ENCODE measurements around the gene MST1.
A peak's percentile ranks its signal among the peaks of the same experiment; 100 is the strongest.

Gene MST1

DNA sequence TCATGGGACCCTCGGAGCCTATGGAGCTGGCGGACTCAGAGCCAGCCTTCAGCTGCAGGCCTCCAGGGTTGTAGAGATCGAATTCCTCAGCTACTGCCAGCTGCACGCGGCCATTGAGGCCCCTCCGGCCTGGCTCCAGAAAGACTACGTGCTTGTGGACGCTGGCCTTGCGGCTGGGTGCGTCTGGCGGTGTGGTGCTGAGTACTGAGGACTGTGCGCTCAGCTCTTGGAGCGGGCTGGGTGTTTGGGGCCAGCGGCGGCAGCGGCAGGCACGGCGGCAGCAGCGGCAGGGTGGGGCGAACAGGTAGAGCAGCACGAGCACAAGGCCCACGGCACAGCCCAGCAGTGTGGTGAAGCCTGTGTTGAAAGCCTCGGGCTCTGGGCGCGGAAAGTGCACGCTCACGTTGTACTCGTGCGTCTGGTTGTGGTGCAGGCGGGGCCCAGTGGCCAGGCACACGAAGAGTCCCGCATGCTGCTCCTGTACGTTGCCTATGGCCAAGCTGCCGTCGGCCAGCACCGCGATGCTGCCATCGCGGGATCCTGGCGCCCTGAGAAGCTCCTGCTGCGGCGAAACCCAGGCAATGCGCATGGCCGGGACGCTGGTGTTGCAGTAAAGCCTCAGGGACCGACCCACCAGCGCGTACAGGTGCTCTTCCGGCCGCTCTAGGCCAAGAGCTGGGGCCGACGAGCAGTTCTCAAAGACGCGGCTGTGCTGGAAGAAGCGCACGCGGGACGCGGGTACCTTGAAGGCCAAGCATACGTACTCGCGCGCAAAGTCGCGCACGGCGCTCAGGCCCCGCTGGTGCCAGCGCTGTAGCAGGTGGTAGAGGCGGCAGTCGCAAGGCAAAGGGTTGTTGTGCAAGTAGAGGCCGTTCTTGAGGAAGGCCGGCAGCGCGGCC lies 28.9 kb upstream of the MST1 start:
- no peak for DNase-seq

DNA sequence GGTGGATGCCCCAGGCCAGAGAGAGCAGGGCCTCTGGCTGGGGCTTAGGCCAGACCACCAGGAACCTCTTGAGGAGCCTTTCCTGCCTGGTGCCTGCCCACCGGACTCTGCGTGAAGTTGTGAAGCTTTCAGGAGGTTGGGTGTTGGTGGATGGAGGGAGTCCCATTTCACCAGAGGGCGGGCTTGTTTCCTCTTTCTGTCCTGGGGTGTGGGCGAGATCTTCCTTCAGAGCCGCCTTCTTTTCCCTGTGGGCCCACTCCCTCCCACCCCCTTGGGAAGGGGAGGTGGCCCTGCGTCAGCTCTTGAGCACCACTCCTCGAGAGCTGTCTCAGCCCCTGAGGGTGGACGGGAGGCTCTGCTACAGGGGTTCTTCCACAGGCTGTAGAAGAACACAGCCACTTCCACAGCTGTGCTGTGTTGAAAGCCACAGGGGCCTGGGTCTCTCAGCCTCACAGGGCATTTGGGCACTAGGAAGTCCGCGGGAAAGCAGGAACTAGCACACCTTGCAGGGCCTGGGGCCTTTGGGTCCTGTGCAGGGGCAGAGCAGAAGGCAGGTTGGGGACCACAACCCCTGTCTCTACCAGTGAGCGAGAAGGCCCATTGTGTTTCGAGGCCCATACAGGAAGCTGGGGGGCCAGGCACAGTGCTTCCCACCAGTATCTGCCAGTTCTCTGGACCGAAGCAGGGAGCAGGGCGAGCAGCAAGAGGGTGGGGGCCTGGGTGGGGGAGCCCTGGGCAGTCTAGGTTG lies 28.1 kb upstream of the MST1 start:
- DNase-seq = no peak

DNA sequence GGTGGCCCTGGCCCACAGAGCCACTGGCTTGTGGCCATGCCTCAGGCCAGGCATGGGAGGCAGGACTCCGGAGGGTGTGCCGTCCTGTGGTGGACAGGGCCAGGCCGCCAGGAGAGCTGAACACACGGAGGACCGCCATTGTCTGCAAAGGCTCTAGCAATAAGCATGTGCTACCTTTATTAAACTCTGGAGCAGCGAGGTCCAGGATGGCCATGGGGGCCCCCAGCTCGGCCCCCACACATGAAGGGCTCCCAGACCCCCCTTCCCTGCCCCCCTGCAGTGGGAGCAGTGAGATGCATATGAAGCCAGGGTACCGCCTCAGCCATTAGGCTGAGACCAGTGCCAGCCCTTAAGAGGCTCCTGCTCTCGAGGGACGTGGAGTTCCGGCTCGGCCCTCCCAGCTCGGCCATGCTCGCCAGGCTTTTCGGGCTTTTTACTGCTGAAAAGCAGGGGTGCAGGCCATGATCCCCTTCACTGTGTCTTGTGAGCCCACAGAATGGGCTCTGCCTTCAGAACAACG lies 27.5 kb upstream of the MST1 start:
- DNase-seq = no peak

DNA sequence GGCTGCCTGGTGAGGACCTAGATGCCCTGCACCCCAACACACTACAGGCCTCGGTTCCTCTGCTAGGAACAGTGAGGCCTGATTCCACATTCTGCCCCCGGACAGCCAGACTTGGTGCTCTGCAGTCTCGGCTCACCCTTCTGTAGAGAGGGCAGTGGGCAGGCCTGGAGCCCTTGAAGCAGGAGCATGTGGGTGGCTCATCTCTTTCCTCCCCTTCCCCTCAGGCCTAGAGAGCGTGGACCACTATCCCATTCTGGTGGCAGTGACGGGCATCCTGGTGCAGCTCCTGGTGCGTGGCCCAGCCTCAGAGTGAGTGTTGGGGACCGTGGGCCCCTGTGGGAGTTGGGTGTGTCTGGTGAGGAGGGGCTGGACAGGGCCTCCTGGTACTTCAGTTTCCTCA lies 26.9 kb upstream of the MST1 start:
- DNase-seq = no peak

DNA sequence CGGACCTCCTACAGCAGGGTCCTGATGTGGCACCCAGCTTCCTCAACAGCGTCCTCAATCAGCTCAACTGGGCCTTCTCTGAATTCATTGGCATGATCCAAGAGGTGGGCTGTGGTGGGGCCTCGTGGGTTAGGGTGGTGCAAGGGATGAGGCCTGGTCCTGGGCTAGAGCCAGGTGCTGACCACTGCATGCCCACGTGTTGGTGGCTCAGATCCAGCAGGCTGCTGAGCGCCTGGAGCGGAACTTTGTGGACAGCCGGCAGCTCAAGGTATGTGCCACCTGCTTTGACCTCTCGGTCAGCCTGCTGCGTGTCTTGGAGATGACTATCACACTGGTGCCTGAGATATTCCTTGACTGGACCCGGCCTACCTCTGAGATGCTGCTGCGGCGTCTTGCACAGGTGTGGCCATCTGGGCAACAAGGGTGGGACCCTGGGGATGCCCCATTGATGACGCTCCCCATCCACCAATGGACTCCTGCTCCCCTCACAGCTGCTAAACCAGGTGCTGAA lies 26.4 kb upstream of the MST1 start:
- no peak for DNase-seq

DNA sequence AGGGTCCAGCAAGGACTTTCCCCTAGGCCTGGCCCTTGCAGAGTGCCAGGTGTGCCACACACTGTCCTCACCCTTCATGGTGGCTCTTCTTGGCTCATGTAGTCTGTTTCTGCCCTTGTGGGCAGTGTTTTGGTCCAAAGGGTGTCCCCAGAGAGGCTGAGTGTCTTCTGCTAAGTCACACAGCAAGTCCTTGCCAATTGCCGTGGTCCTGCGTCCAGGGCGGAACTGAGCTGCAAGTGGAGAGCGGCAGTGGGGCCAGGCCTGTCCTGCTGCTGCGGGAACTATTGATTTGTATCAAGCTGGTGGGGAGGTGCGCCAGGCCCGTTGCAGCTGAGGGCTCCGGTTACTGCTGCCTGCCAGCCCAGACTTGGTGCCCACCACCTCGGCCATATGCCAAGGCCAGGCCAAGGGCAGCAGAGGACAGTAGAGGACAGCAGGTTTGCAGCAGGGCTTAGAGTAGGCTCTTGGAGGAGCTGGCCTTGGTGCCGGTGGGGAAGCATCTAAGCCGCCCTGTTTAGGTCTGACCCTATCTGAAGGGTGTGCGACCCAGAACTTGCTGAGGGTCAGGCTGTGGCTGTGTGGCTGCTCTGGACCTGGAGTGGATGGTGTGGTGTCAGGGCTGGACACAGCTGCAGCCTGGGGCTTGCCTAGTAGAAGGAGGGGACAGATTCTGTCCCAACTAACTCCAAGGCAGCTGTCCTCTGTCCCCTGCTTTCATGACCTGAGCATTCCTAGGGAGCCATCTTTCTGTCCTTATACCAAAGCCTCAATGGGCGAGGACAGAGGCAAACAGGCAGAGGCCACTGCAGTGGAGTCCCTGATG lies 25.7 kb upstream of the MST1 start:
- no peak for DNase-seq

DNA sequence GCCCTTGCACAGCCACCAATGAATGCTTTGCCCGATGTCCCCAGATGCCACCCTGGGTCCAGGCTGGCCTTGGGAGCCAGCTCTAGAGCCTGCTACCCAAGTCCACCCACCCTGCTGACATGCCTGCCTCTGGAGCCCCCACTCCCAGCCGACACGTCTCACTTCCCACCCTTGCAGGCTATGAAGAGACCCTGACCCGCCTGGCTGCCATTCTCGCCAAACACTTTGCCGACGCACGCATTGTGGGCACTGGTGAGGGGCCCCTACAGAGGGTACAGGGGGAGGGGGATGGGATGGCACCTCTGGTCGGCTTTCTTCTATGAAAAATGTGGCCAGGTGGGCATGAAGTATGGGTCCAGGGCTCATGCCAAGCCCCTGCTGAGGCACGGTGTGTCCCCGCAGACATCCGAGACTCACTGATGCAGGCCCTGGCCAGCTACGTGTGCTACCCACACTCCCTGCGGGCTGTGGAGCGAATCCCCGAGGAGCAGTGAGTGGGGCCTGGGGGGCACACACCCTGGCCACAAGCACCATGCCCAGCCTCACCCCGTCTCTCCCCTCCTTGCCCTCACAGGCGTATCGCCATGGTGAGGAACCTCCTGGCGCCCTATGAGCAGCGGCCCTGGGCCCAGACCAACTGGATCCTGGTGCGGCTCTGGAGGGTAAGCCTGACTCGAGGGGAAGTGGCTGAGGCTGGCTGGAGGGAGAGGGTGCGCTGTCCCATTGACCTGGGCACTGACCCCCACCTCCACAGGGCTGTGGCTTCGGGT lies 24.2 kb upstream of the MST1 start:
- no peak for DNase-seq

DNA sequence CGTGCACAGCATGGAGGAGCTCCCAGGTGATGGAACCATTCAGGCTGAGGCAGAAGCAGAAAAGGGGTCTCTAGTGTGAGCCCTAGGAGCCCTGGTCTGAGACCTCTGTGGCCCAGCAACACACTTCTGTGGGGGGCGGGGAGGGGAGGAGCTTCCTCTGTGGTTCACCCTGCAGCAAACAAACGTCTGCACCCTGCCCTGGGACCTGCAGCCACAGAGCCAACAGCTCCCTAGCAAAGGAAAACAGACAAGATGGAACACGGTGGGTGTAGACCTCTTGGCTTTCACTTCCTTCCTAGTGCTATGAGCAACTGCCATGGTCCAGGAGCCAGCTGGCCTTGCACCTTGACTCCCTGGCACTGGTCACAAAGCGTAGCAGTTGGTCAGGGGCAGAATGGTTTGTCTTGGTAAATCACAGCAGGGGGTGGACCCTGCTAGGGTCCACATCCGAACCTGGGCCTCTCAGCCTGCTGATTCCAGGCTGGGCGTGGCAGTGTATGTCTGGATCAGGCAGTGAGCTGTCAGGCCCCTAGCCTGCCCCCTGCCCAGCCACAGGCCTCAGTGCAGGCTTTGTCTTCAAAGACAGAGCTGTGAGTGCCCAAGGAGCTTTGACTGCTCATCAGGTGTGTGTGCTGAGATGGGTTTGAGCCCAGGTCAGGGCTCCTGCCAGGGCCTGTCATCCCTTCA lies 23.5 kb upstream of the MST1 start:
- DNase-seq = no peak

DNA sequence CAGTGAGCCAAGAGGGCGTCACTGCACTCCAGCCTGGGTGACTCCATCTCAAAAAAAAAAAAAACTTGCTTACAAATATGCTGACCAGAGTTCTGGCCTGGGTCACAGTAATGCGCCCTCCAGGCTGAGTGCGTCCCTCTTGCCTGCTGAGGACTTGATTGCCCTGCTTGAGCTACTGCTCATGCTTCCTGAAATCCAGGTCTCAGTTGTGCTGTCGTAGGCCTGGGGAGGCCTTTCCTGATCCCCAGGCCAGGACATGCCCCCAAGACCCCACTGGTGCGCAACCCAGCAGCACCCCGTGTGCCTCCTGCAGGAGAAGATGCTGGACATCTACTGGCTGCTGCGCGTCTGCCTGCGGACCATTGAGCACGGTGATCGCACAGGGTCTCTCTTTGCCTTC lies 22.9 kb upstream of the MST1 start:
- no peak for DNase-seq

DNA sequence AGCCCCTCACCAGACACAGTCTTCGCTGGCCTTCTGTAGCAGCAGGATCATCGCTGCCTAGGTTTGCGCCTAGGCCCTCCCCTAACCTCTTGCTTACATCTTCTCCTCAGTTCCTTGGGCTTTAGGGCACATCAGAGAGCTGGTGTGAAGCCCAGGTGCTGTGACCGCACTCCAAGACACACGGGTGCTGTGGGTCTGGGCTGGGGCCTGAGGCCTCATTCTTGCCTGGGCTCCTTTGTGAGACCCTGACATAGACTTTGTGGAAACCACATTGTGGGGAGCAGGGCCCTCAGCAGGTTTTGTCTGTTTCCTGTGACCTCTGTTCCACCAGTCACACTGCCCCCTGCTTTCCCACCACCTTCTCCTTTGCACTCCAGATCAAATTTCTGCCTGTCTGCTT lies 22.2 kb upstream of the MST1 start:
- no peak for DNase-seq

DNA sequence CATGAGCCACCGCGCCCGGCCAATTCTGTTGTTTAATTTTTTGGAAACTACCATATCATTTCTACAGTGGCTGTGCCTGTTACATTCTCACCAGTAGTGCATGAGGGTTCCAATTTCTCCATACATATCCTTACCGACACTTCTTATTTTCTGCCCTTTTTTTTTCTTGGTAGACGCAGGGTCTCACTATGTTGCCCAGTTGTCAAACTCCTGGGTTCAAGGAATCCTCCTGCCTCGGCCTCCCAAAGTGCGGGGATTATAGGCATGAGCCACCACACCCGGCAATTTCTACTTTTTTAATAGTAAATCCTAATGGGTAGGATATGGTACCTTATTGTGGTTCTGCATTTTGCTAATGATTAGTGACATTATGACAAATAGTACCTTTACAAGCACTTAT lies 20.6 kb upstream of the MST1 start:
- DNase-seq = no peak

DNA sequence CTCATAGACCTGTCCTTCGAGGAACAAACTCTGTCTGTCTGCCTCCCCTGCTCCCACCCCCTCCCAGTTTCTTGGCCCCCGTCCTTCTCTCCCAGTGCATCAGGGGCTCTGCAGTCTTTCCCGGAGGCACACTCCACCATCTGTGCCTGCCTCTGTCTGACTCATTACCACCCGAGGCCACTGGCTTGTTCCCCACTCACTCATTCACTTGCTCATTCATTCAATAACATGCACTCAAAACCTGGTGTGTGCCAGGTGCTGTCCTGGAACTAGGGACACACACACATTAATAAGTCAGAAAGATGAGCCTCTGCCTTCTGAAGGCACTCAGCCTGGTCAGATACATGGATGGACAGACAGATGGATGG lies 17.8 kb upstream of the MST1 start:
- no peak for DNase-seq

DNA sequence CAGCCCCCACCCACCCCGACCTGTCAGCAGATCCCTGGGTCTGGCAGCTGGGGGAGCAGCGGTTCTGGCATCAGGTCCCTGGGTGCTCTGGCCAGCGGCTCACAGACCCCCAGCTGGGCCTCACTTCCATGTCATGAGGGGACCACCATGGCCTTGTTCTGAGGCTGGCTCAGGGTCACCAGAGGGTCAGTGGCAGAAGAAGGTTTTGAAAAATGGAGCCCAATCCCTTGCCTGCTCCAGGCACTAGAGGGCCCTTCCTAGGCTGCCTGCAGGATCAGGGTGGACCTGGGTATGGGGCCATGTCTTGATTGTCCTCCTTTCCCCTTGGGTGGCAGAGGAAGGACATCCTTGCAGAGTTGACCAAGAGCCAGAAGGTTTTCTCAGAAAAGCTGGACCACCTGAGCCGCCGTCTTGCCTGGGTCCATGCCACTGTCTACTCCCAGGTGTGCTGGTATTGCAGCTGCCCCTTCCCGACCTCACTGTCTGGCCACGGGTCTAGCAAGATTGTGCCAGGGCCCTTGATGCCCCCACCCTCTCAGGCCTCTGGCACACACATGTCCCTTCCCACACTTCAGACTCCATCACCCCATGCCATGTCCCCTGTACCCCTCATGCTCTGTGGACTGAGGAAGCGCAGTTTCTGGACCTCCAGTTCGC lies 17.3 kb upstream of the MST1 start:
- no peak for DNase-seq

DNA sequence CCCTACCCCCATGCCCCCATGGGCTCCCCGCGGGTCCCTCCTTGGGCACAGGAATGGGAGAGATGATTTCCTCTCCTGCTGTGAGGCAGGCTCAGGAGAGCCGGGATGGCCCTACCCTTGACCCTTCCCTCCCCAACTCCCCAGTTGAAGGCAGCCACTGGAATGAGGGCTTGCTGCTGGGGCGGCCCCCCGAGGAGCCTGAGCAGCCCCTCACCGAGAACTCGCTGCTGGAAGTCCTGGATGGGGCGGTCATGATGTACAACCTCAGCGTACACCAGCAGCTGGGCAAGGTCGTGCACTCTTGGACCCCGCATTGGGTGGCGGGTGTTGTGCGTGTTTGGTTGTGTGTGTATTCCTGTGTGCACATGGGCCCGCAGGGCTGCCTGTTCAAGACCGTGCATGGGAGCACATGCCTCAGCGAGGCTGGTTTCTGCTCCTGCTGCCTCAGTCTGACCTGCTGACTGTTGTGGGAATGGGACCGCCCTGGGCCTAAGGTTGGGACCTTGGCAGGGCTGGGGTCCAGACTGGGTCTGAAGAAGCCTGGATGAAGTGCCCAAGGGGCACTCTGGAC lies 16.2 kb upstream of the MST1 start:
- DNase-seq = no peak

DNA sequence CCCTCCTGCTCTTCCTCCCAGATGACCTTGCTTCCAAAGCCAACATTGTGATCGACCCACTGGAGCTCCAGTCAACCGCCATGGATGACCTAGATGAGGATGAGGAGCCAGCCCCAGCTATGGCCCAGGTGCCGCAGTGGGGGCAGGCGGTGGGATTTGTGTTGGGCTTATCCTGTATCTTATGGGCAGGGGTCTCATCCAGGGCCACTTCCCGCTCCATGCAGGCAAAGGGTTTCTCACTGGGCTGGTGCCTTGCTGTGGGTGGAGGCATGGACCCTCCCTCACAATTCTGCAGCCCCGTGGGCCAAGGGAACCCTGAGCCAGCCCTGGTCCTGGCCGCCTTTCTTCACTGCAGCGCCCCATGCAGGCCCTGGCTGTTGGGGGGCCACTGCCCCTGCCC lies 15.4 kb upstream of the MST1 start:
- no peak for DNase-seq

DNA sequence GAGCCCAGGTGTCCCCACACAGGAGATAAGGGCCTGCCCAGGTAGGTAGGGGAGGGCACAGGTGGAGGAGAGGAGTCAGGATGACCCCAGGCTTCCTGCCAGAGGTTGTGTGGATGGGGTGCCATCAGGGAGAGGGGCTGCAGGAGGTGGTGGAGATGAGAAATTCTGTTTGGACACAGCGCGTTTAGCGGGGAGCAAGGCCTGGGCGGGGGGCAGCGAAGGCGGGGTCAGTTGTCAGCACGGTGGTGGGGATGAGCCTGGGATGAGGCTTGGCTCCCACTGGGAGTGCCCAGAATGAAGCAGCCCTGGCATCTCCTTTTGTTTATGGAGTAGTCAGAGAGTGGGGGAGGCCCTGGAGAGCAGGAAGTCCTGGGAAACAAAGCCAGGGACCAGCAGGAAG lies 14.7 kb upstream of the MST1 start:
- DNase-seq = no peak

DNA sequence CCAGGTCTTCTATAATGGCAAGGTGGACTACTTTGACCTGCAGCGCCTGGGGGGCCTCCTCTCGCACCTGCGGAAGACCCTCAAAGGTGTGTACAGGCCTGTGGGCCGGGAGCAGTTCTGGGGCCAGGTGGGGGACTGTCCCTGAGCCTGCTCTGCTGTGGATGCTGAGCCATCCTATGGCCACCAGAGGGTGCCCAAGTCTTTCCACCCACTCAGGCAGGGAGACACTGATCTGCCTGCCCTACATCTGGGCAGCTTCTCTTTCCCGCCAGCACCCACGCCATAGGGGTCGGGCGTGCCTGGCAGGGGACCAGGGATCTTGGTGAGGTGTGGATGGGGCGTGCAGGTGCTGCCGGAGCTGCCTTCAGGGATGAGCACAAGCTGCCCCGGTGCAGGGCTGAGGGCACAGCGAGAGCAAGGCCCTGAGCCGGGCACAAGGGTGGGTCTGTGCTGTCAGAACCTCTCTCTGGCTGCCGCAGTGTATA lies 14.2 kb upstream of the MST1 start:
- DNase-seq = peak; percentile 52

DNA sequence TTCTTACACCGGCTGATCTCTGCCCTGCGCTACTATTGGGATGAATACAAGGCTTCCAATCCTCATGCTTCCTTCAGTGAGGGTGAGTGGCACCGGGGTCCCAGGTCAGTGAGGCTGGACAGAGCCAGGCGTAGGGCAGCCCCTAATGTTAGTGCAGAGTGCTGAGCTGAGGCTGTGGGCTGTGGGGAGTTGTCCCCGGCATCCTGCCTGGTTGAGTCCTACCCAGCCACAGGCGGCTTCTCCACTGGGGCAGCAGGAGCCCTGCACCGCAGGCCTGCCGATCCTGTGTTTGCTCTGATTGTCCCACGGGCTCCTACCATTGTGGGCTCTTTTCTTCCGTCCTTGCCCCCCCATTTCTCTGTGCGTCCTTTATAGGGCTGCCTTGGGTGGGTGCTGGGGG lies 13.4 kb upstream of the MST1 start:
- no peak for DNase-seq

DNA sequence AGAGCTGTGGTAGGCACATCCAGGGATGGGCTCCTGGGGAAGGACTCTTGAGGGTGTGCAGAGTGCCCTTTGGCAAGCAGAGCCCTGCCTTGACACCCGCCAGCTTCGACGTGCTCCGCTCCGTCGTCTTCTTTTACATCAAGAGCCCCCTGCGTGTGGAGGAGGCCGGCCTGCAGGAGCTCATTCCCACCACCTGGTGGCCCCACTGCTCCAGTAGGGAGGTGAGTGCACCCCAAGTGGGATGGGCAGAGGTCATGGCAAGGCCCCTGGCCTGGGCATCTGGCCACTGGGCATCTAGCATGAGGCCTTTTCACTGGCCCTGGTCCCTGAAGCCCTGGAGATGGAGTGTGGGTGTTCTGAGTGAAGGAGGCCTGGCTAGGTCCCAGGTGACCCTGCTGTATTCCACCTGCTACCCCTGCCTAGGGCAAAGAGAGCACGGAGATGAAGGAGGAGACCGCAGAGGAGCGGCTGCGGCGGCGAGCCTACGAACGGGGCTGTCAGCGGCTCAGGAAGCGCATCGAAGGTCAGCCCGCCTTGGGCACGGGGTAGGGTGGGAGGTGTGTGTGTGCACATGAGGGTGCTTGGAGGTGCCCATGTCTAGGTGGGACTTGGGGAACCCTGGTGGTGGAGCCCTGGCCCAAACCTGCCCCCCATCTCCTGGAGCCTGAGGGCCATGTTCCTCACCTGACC lies 12.3 kb upstream of the MST1 start:
- DNase-seq = no peak

All from NCI-H146 (cell line).